ENCODE measurements around the gene GRK2. TPM values are rescaled to one million over a fixed set of nuclear protein-coding genes. Genes with fewer than 3 reads are reported as not detected.

GRK2 gene
- total RNA-seq, 1 experiment from 2014 or later = 69.8 TPM

DNA sequence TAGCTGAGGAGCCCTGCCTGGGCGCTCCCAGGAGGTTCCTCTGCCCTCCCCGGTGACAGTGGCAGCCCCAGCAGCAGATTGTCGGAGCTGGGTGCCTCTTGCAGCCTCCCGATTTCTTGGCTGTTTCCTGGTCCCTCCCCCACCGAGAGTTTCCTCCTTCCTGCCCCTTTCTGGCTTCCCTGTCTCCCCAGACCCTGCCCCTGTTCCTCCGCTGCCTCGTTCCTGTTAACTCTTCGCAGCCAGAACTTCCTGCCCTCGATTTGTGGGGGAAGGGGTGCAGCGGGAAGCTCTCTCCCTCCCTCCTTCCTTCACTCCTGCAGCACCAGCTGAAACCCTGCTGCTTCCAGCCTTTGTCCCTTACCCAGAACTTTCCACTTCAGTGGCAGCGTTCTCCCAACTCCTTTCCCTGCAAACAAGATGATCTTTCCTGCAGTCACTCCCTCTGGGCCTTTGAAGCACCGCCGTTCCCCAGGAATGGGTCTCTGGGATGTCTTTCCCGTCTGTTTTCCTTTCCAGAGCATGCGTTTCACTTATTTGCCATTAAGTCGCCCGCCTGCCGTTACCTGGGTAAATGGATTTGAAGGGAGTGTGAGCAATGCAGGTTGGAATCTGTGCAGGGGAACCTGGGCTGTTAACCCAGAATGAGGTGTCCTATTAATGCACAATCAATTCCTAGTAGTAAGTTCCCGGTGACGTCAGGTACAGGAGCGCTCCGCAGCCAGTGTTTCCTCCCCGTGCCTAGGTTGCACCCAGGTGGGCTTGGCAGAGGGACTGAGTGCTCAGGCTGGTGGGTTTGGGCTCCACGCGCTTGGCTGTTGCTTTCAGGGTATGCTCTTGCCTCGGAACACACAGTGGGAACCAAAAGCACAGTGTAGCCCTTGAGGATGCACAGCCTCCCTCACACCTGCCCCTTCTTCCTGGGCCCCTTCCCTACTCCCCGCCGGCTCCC is 4.3 kb downstream of the GRK2 start:
- no peak overlapping the region for H3K4me3 Mint-ChIP-seq (ENCODE audit: low read depth, unreplicated experiment)
- H3K9me3 Mint-ChIP-seq (ENCODE audit: low read depth, unreplicated experiment) = no peaks in the 10 kb centered on the region
- BruUV-seq (replicated peaks) = no TSS peak
- H3K27me3 Mint-ChIP-seq (ENCODE audit: unreplicated experiment) = no peaks in the 10 kb centered on the region
- H3K4me1 Mint-ChIP-seq (ENCODE audit: low read depth, unreplicated experiment) = peaks cover 26% of the 10 kb centered on the region
- no peak for DNase-seq
- peaks cover 50% of the 10 kb centered on the region for H3K36me3 Mint-ChIP-seq (ENCODE audit: insufficient read depth, unreplicated experiment)
- CTCF ChIA-PET = interaction anchor here (1.4 kb wide), 1 partner anchor 47 kb away, joined by 5 read pairs; no protein-coding TSS in a partner anchor
- intact Hi-C loops (cut with micrococcal nuclease; ENCODE audit: unreplicated experiment) = no loop called here
- no peak overlapping the region for H3K27ac Mint-ChIP-seq (ENCODE audit: unreplicated experiment)
- TF ChIP-seq, protein P1, sequence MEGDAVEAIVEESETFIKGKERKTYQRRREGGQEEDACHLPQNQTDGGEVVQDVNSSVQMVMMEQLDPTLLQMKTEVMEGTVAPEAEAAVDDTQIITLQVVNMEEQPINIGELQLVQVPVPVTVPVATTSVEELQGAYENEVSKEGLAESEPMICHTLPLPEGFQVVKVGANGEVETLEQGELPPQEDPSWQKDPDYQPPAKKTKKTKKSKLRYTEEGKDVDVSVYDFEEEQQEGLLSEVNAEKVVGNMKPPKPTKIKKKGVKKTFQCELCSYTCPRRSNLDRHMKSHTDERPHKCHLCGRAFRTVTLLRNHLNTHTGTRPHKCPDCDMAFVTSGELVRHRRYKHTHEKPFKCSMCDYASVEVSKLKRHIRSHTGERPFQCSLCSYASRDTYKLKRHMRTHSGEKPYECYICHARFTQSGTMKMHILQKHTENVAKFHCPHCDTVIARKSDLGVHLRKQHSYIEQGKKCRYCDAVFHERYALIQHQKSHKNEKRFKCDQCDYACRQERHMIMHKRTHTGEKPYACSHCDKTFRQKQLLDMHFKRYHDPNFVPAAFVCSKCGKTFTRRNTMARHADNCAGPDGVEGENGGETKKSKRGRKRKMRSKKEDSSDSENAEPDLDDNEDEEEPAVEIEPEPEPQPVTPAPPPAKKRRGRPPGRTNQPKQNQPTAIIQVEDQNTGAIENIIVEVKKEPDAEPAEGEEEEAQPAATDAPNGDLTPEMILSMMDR (IDR thresholded peaks at IDR 0.05; ENCODE audit: unreplicated experiment) = no peak

DNA sequence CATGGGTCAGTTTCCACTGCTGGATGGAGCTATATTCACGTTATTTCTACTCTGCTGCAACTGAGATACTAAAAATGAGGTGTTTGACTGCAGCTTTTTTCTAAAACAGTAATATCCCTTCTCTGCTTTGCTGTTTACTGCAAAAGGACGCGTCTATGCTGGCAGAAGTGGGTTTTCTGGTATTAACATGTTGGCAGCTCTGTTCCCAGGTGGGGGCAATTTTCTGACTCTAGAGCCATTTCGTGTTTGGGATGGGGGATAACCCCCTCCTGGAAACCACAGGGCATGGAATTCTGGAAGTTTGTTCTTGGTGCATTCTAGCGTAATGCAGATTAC is 4.9 kb downstream of the GRK2 start:
- CTCF ChIA-PET = interaction anchor here (0.6 kb wide), 1 partner anchor 9 kb away, joined by 3 read pairs; no protein-coding TSS in a partner anchor
- peaks cover 22% of the 10 kb centered on the region for H3K4me1 Mint-ChIP-seq (ENCODE audit: low read depth, unreplicated experiment)
- TF ChIP-seq, protein P1 (IDR thresholded peaks at IDR 0.05; ENCODE audit: unreplicated experiment) = no peak
- TSS peak; percentile 1 for BruUV-seq (replicated peaks)
- no peak for DNase-seq
- intact Hi-C loops (cut with micrococcal nuclease; ENCODE audit: unreplicated experiment) = no loop called here
- no peaks in the 10 kb centered on the region for H3K27me3 Mint-ChIP-seq (ENCODE audit: unreplicated experiment)
- no peak overlapping the region for H3K27ac Mint-ChIP-seq (ENCODE audit: unreplicated experiment)
- H3K36me3 Mint-ChIP-seq (ENCODE audit: insufficient read depth, unreplicated experiment) = peaks cover 43% of the 10 kb centered on the region
- H3K9me3 Mint-ChIP-seq (ENCODE audit: low read depth, unreplicated experiment) = no peaks in the 10 kb centered on the region
- H3K4me3 Mint-ChIP-seq (ENCODE audit: low read depth, unreplicated experiment) = no peak overlapping the region

DNA sequence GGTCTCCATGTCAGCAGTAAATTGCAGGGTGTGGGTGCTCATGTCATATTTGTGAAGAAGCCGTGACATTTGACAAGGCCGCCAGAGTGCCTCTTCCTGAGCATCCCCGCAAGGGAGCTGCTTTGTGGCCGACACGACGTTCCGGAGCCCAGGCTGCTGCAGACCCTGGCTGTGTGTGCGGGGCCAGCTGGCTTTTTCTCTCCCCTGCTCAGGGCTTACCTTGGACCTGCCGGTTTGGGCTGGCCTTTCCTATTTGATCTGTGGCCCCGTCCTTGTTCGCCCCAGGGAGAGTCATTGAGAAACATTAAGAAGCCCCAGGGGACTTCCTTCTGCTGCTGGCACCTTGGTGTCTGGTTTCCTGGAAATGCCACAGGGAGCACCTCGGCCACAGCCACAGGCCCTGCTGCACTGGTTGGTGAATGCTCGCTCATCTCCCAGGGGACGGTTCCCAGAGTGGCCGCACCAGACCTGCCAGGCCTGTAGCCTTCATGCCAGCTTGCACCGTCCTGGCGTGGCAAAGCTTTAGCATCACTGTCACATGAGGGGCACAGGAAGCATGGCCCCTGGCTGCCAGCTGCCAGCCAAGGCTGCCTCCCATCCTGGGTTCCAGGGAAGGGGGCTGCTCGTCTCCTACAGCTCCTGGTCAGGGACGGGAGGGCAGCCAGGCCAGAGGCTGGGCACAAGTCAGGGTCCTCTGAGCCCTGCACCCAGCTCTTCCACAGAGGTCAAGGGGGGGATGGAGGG is 5.4 kb downstream of the GRK2 start:
- Mint-ChIP-seq H3K27me3 (ENCODE audit: unreplicated experiment) (no peaks in the 10 kb centered on the region), H3K9me3 (ENCODE audit: low read depth, unreplicated experiment) (no peaks in the 10 kb centered on the region), H3K36me3 (ENCODE audit: insufficient read depth, unreplicated experiment) (peaks cover 39% of the 10 kb centered on the region), H3K4me1 (ENCODE audit: low read depth, unreplicated experiment) (peaks cover 22% of the 10 kb centered on the region), H3K27ac (ENCODE audit: unreplicated experiment) (no peak overlapping the region), H3K4me3 (ENCODE audit: low read depth, unreplicated experiment) (no peak overlapping the region)
- intact Hi-C loops (cut with micrococcal nuclease; ENCODE audit: unreplicated experiment) = no loop called here
- TF ChIP-seq, protein P1 (IDR thresholded peaks at IDR 0.05; ENCODE audit: unreplicated experiment) = no peak
- no TSS peak for BruUV-seq (replicated peaks)
- CTCF ChIA-PET = interaction anchor here (0.6 kb wide), 1 partner anchor 10 kb away, joined by 3 read pairs; no protein-coding TSS in a partner anchor
- no peak for DNase-seq

DNA sequence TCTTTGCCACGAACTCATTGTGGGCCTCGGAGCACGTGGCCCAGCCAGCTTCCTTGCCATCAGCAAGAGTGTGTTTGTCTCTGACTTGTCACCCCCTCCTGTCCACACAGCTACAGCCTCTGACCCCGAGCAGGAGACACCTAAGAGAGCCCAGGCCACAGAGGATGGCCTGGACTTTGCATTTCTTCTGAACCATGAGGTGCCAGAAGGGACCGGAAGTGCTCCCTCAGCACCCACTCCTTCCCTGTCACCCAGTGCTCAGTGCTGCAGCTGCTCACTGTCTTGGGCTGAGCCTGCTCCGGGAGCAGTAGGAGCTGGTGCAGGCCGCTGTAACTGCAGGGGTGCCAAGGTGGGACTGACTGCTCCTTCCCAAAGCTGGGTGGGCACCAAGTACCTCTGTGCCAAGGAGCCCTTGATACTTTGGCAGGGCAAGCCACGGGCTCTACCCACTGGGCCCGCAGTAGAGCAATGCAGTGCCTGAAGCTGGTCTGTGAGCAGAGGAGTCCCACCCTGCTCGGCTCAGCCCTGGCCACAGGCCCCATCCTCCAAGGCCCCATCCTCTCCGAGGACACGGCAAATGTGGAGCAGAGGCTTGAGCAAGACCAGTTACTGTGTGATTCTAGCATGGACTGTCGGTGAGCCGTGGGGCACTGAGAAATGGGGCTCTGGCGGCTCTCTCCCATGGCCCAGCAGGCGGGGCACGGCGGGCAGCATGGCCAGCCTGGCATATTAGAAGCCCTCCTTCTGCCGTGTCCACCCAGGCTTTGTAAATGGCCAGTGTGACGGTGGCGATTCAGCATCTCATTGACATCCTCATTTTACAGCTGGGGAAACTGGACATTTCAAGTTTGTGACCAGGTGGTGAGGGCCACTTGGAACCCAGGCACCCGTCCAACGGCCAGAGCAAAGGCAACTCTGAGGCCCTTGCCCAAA is 6.3 kb downstream of the GRK2 start:
- TF ChIP-seq, protein P1 (IDR thresholded peaks at IDR 0.05; ENCODE audit: unreplicated experiment) = no peak
- Mint-ChIP-seq H3K9me3 (ENCODE audit: low read depth, unreplicated experiment) (no peaks in the 10 kb centered on the region), H3K27me3 (ENCODE audit: unreplicated experiment) (no peaks in the 10 kb centered on the region), H3K27ac (ENCODE audit: unreplicated experiment) (no peak overlapping the region), H3K36me3 (ENCODE audit: insufficient read depth, unreplicated experiment) (peaks cover 37% of the 10 kb centered on the region), H3K4me3 (ENCODE audit: low read depth, unreplicated experiment) (no peak overlapping the region), H3K4me1 (ENCODE audit: low read depth, unreplicated experiment) (peaks cover 18% of the 10 kb centered on the region)
- no peak for DNase-seq
- no TSS peak for BruUV-seq (replicated peaks)
- CTCF ChIA-PET = no interaction called here
- intact Hi-C loops (cut with micrococcal nuclease; ENCODE audit: unreplicated experiment) = no loop called here

Data from Calu3 (cell line).